GM18508 (cell line): ENCODE measurements around the gene KLHL18.
"Not testable (repeated sequence)": the region's sequence is repeated elsewhere in the genome, so short reads cannot be mapped to it uniquely, and the experiment has no call there.

Experiments
- ATAC-seq: cut with Tn5 transposase; IDR thresholded peaks from one replicate; pipeline ENCODE4 v1.9.1; 2021; ENCODE audit warnings: moderate number of reproducible peaks; ENCODE audit not compliant: insufficient read depth, unreplicated experiment

KLHL18 gene

DNA sequence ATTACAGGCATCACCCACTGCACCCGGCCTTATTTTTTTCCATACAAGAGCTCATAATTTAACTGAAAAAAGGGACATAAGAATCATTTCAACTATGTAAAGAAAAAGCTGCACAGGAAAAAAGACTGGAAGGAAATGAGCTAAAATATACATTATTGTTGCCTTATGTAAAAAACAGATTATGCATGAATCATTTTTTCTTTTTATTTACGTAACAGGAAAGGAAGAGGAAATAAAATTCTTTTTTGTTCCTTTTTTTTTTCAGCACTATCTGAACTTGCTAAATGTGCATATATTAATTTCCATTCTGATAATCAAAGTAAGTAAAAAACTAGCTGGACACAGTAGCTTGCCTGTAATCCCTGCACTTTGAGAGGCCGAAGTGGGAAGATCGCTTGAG, 12.2 kb upstream of the KLHL18 start:
- no peak for ATAC-seq

DNA sequence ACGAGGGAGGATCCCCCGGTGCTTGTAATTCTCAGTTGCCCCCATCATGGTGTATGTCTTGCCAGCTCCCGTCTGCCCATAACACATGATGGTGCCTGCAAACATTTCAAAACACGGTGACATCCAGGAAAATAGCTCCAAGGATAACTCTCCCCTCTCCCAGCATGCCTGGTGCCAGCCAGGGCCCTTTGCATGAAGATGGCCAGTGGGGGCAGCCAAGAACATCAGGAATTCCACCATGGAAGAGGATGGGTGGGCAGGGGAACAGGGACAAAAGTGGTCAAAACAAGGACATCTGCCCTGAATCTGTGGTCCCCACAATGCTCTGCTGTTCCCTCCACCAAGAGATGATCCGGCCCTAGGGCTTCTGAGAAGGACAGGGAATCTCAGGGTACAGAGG, 9.2 kb upstream of the KLHL18 start:
- no peak for ATAC-seq

DNA sequence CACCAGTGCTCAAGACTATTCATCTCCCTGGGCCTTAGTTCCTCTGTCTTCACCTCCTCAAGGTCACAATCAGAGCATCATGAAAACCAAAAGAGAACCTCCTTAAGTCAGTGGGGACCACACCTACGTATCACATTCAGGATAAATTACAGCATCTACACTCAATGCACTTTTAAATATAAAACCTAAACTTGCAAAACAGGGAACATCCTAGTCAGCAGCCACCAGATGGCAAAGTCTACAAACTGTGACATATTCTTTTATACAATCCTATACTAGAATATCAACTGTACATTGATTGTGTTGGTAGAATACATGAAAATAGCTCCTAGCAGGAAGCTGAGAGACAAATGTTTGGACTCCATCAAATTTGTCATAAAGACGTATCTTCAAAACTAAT, 8.1 kb upstream of the KLHL18 start:
- no peak for ATAC-seq

DNA sequence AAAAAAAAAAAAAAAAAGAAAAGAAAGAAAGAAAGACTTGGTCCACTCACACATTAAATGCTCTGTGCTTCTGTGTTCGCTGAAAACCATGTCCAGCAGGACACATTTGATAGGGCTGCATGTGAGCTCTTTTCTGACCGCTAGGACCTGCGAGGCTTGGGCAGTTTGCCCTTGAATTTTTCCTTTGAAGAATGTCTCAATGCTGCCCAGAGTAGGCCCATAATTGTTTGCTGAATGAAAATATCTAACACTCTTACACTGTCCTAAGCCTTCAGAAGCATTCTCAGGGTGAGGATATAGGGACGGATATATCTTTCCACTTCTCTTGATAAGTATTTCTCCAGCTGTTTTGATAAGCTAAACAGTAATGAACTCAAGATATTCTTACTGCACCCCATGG, 6.2 kb upstream of the KLHL18 start:
- no peak for ATAC-seq

DNA sequence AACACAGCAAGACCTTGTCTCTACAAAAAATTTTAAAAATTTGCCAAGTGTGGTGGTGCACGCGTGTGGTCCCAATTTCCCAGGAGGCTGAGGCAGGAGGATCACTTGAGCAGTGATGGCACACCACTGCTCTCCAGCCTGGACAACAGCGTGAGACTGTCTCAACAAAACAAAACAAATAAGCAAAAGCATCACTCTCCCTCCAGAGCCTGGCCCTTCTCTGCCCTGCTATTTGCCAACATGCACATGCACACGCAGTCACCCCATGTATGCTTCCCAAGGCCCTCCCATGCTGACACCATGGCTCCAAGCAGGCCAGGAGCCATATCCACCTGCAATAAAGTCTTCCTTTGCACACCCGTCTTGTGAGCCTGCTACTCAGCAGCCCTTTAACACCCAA, 2.2 kb upstream of the KLHL18 start:
- ATAC-seq: no peak

DNA sequence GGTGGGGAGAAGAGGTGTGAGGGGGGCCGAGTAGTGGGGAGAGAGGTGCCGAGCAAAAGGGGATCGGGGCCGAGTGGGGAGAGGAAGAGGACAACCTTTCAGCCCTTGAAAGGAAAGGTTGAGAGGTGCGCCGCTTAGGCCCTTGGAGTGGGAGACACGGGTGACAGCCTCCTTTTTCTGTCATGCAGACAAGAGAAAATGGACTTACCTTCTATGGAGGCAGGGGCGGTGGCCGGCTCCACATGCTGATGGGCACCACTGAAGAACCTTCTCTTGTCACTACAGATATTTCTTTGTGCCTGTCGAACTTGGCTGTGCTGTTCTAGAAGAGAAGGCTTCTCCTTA, 421 bp downstream of the KLHL18 start:
- no peak for ATAC-seq

DNA sequence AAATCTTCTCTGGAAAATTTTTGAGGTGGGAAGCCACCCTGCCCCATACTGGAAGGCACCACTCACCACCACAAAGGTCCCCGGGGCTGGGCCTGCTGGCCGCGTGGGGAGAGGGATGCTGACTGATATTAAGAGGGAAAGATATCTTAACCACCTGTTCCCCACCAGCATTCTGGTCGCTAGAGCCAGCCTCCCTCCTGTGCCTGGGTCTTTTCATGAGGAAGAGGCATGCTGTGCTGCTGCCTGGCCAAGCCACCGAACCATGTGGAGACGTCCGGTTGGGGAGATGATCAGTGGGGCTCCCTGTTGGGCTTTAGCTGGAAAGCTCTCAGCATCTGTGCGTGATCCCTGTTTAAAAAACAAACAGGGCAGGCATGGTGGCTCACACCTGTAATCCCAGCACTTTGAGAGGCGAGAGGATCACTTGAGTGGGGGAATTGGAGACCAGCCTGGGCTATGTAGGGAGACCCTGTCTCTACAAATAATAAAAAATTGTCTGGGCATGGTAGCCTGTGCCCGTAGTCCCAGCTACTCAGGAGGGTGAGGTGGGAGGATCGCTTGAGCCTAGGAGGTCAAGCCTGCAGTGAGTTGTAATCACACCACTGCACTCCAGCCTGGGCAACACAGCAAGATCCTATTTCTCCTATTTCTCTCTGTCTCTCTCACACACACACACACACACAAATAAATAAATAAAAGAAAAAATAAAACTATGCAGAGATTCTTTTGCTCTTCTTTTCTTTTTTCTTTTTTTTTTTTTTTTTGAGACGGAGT, 1.0 kb downstream of the KLHL18 start:
- ATAC-seq: no peak

DNA sequence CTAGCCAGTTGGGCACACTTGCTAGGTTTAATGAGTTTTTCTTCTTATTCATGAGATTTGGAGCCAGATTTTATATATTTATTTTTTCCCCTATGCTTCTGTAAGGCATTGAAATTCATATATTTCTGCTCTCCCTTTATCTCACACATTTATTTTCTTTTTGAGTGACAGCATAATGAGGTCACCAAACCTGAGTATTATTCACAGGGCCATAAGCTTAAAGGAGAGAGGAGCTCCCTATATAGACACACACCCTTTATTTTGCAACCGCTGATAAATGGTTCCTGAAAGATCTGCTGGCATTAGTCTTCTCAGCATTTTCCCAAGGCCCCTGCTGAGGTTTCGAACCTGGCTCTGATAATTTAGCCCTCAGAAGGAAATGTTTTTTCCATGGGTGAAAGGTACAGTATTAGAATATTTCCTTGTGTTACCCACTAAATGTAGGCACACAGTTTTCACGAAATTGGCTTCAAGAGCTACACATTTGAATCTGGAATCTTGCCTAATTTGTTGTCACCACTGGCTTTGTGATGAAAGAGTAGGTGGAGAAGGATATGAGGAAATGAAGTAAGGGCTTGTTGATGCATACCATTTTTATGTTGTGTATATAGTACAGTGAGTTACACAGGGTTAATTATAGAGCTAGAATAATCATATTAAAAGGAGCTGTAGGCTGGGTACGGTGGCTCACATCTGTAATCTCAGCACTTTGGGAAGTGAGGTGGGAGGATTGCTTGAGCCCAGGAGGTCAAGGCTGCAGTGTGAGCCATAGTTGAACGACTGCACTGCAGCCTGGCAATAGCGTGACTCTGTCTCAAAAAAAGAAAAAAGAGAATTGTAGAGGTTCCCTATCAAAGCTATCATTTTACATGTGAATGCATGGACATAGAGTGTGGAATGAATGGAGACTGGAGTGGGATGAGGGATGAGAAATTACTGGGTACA, 6.5 kb downstream of the KLHL18 start:
- ATAC-seq: no peak

DNA sequence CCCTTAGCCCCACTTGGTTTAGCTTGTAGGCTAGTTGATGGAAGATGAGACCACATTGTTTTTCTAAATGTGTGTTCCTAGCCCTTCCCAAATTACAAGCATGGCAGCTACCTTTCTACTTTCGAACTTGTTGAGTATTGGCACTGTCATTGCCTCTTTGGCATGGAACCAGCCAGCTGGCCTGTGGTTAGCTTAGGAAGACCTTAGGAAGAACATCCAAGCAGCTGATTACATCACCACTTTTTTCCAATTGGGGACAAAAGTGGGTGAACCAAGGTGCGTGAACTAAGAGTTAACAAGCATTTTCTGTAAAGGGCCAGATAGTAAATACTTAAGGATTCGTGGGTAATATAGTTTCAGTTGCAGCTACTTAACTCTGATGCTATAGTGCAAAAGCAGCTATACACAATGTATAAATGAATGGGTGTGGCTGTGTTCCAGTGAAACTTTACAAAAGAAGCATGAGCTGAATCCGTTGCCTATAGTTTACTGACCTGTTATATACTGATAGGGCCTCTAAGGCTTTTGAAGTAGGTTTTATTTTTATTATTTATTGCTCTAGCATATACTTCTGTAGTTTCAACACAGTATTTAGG, 8.5 kb downstream of the KLHL18 start:
- ATAC-seq: no peak

DNA sequence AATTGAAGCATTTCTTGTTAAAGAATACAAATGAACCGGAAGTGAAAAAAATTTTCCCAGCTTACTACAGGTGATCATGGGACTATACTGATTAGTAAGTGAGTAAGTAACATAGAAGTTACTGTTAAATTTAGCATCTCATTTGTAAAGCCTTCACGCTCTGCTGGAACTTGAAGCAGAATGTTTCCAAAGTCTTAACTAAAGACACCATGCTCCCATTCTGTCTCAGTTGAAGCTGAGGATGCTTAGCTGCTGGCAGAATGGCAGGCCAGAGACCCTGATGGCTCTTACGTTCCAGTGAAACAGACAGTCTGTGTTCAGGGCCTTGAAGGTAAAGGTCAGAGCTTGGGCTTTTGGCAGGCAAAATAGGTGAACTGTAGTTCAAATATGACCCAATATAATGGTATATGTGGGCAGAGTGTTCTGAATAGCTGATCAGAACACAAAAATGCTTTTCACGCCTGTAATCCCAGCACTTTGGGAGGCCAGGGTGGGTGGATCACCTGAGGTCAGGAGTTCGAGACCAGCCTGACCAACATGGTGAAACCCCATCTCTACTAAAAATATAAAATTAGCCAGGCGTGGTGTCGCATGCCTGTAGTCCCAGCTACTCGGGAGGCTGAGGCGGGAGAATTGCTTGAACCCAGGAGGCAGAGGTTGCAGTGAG, 9.1 kb downstream of the KLHL18 start:
- not testable (repeated sequence) for ATAC-seq

DNA sequence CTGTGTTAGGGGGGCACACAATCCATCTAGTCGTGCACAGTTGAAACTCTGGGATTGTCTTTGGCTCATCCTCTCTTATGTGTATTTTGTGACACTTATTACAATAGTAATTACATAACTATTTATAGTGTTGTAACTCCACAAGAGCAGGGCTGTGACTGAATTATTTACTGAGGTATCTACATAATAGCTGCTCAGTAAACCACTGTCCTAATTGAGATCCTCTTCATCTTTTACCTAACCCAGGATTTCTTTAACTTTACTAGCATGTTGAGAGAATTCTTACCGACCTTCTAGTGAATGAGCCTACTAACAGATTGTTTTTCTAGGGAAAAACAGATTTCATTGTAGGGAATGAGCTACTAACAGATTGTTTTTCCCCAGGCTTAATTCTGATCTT, 11.1 kb downstream of the KLHL18 start:
- no peak for ATAC-seq

DNA sequence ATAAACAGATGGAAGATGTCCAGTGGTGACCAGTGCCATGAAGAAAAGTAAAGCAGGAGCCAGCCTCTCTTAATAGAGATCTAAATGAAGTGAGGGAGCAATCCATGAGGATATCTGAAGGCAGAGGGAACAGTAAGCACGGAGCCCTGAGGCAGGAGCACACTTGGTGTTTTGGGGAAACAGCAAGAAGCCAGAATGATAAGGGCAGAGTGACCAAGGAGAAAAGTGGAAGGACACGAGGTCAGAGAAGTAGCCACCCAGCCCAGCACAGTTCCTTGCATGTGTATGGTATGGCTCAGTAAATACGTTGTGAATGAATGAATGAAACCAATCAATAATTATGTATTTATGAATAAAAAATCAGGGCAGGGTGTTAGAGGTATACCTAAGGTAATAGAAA, 11.6 kb downstream of the KLHL18 start:
- no peak for ATAC-seq

DNA sequence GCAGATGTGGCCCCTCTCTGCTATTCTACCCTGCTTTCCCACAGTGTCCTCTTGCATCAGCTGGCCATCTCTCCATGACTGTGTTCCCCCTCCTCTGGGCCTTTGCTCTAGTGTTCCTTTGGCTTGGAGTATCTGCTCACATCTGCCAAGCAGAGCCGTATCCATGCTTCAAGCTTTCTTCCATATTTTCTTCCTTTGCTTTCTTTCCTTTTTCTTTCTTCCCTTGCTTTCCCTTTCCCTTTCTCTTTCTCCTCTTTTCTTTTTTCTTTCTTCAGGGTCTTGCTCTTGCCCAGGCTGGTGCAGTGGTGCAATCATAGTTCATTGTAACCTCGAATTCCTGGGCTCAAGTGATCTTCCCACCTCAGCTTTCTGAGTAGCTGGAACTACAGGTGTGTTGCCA, 12.6 kb downstream of the KLHL18 start:
- no peak for ATAC-seq

DNA sequence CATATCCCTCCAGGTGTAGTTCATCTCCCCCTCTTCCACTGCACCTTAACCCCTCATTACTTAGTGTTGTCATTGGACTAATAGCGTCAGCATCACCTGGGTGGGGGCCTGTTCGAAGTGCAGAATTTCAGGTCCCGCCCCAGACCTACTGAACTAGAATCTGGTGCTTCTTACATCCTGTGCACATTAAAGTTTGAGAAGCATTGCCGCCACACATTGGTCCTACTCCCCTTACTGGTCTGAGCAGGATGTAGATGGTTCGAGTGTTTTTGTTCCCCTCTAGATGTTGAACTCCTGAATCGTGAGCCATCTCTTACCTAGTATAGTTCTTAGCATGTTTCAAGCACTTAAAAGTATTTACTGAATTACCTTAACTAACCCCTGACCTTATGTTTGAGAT, 13.2 kb downstream of the KLHL18 start:
- ATAC-seq: no peak

DNA sequence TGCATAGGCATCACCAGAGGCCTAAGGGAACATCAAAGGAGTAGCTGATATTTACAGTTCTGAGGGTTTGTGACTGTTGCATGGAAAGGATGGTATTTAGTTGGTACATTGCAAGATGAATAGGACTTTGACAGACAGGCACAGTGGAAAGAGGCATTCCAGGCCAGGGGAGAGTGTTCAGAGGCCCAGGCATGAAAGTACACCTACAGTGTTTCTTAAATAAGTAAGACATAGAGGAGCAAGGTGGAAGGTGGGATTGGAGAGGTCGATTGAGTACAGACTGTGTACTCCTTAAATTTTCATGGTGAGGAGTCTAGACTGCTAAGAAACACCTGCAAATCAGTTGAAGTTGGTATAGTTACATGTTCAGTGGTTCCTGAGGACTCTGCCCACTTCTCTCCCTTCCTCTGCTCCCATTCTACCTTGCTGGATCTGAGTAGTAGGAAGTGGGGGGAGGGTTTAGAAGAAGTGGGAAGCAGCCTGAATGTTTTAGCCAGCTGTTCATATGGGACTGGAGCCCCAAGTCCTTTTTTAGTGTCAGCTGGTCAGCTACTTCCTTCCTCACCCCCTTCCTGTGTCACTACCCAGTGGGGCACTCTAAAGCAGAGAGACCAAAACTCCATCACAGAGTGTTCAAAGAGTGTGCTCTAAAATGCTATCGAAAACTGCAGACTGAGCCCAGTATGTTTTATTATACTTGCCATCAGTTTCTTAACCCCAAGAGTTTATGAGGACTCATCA, 14.0 kb downstream of the KLHL18 start:
- no peak for ATAC-seq

DNA sequence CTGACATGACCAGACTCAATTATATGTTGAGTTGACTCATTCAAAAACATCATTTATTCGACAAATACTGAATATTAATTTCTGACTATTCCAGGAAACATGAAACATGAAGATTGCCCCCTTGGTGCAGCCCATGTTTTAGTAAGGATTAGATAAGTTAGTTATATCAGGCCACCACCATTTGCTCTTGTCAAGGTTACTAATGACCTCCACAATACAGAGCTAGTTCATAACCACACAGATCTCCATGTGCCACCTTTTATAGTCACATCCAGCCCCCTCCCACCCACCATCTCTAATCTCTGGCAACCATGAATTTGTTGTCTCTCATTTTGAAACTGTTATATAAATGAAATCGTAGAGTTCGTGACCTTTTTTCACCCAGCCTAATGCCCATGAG, 15.7 kb downstream of the KLHL18 start:
- no peak for ATAC-seq

DNA sequence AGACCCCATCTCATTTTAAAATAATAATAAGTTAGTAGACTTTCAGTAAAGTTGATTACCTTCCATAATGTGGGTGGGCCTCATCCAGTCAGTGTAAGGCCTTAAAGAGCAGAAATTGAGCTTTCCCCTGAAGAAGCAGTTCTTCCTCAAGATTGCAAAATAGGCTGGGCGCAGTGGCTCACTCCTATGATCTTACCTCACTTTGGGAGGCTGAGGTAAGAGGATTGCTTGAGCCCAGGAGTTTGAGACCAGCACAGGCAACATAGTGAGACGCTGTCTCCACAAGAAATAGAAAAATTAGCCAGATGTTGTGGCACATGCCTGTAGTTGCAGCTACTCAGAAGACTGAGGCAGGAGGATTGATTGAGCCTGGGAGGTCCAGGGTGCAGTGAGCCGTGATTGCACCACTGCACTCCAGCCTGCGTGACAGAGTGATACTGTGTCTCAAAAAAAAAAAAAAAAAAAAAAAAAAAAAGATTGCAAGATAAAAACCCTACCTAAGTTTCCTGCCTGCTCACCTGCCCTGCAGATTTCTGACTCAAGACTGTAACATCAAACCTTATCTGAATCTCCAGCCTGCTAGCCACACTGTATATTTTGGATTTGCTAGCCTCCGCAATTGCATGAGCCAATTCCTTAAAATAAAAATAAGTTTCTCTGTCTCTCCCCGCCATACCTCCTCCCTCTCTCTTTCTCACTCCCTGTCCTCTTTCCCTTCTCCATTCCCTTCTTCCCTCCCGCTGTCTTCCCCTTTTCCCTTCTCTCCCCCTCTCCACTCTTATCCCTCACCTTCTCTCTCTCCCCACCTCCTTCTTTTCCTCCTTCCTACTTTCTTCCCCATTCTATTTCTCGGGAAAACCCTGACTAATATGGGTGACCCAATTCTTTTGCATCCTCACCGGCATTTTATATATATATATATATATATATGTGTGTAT, 16.9 kb downstream of the KLHL18 start:
- no peak for ATAC-seq

DNA sequence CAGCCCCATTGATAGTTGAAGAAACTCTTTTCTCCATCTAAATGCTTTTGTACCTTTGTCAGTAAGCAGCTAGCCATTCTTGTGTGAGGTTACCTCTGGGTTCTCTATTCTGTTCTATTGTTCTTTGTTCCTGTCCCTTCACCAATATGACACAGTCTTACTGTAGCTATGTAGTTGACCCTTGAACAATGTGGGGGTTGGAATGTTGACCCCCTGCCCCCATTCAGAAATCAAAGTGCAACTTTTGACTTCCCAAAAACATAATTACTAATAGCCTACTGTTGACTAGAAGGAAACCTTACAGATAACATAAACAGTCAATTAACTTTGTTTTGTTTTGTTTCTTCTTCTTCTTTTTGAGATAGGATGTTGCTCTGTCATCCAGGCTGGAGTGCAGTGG, 18.7 kb downstream of the KLHL18 start:
- ATAC-seq: no peak

DNA sequence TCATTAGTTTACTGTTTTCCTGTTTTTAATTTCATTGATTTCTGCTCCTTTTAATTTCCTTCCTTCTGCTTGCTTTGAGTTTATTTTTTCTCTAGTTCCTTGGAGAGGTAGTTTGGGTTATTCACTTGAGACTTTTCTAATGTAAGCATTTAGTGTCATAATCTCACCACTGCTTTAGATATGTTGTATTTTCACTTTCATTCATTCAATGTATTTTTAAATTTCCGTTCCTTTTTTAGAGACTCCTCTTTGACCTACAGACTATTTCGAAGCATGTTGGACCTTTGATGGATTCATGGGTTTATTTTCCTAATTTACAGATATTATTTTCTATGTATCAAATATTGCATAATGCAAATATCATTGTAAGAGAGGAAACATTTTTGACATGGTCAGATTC, 23.3 kb downstream of the KLHL18 start:
- ATAC-seq: no peak
